ENCODE measurements around the gene LAMTOR2.

GRCh38 chr1:156006666-156007376 is 47.8 kb upstream of the LAMTOR2 start:
- TF ChIP-seq CTCF (conservative IDR thresholded peaks at IDR 0.05 in 1 of 2, IDR thresholded peaks at IDR 0.05 in 1 of 2; ENCODE audit: low read depth in 1 of 2, low read length in 2 of 2) = no peak
- no peak for TF ChIP-seq EZH2 (IDR thresholded peaks at IDR 0.05; ENCODE audit: low read length, missing control alignments)

Data from fibroblast of lung (primary cell).